GM12892 (cell line): ENCODE data around the gene FBXL14.
"Not testable (repeated sequence)": the region's sequence is repeated elsewhere in the genome, so short reads cannot be mapped to it uniquely, and the experiment has no call there.

Experiments
- DNase-seq: peaks from one replicate; pipeline ENCODE4 v3.0.0; 2011; ENCODE audit not compliant: insufficient read length
- FAIRE-seq: peaks from 2 replicates; lab custom pipeline; 2011; peaks lifted over from hg19 to GRCh38; lab: Jason Lieb, UNC
- POLR2A ChIP-seq: IDR thresholded peaks from 2 replicates; pipeline ENCODE4 v1.6.1; 2011; ENCODE audit warnings: low read depth, low read length, control low read depth
- POLR2AphosphoS5 ChIP-seq: IDR thresholded peaks from 2 replicates; pipeline ENCODE4 v1.6.1; 2011; ENCODE audit warnings: low read depth, low read length, control low read depth
- TAF1 ChIP-seq: IDR thresholded peaks from 2 replicates; pipeline ENCODE4 v1.6.1; 2011; ENCODE audit warnings: low read depth, mild to moderate bottlenecking, control low read depth, low read length, borderline replicate concordance

Gene FBXL14

GRCh38 chr12:1603269-1603993, 9.1 kb upstream of the FBXL14 start:
- TF ChIP-seq POLR2A, result no peak
- no peak for TF ChIP-seq POLR2AphosphoS5
- TF ChIP-seq TAF1, result no peak
- no peak for FAIRE-seq
- no peak for DNase-seq

GRCh38 chr12:1602706-1603105, 8.3 kb upstream of the FBXL14 start:
- DNase-seq, FAIRE-seq: not testable (repeated sequence)

- TF ChIP-seq POLR2A (no peak), POLR2AphosphoS5 (no peak), TAF1 (no peak)
- DNase-seq, result no peak
- FAIRE-seq, result no peak
Observed at GRCh38 chr12:1598757-1599156, 4.4 kb upstream of the FBXL14 start.

- DNase-seq, result no peak
- no peak for FAIRE-seq
- TF ChIP-seq POLR2A, result no peak
- TF ChIP-seq POLR2AphosphoS5, result no peak
- no peak for TF ChIP-seq TAF1
Observed at GRCh38 chr12:1595690-1596347, 1.4 kb upstream of the FBXL14 start.

- DNase-seq (no peak), FAIRE-seq (no peak)
- TF ChIP-seq POLR2AphosphoS5 (no peak), POLR2A (no peak), TAF1 (no peak)
Observed at GRCh38 chr12:1595026-1595561, 713 bp upstream of the FBXL14 start.

- FAIRE-seq (no peak), DNase-seq (no peak)
- TF ChIP-seq POLR2A, result no peak
- TF ChIP-seq POLR2AphosphoS5, result no peak
- TF ChIP-seq TAF1, result no peak
Observed at GRCh38 chr12:1594006-1594260, 448 bp downstream of the FBXL14 start.

- TF ChIP-seq POLR2A (no peak), POLR2AphosphoS5 (peak; percentile 29; the same call in 1 of the 2 replicates)
- FAIRE-seq (peak; percentile 33), DNase-seq (no peak)
Observed at GRCh38 chr12:1593174-1594005, 991 bp downstream of the FBXL14 start.

GRCh38 chr12:1592444-1593173, 1.8 kb downstream of the FBXL14 start:
- no peak; the same call in 1 of the 2 replicates for TF ChIP-seq POLR2A
- TF ChIP-seq POLR2AphosphoS5, result no peak
- no peak for TF ChIP-seq TAF1
- DNase-seq (peak; percentile 36), FAIRE-seq (peak; percentile 91)

- no peak for DNase-seq
- FAIRE-seq, result no peak
- TF ChIP-seq POLR2AphosphoS5 (no peak), TAF1 (no peak), POLR2A (no peak)
Observed at GRCh38 chr12:1591543-1591942, 2.8 kb downstream of the FBXL14 start.

GRCh38 chr12:1591034-1591433, 3.3 kb downstream of the FBXL14 start:
- FAIRE-seq (no peak), DNase-seq (no peak)
- TF ChIP-seq TAF1, result no peak
- TF ChIP-seq POLR2A, result no peak
